GM12878 (cell line): ENCODE results near the gene MMP3. TPM values are rescaled to one million over a fixed set of nuclear protein-coding genes. Genes with fewer than 3 reads are reported as not detected.

Experiments used
- ATAC-seq: fragments of 200-7000 bp; cut with Tn5 transposase; 3 replicates; pipeline ENCODE4 v1.9.1; 2020; ENCODE audit warnings: mild to moderate bottlenecking, moderate library complexity
- BruUV-seq: library from RNA; stranded (reverse); fragments of 400-500 nt; replicated peaks from 2 replicates; lab custom pipeline; 2021; lab: Mats Ljungman, UMichigan
- CTCF ChIA-PET: fragments of 300-600 bp; sonication (Branson Sonifier 250); formaldehyde crosslinking; extraction: SDS; loops from one replicate; lab custom pipeline; 2021; ENCODE audit warnings: inconsistent platforms; lab: Yijun Ruan, JAX
- POLR2A ChIA-PET: fragments of 350-600 bp; formaldehyde crosslinking; extraction: SDS; loops from one replicate; lab custom pipeline; 2021; ENCODE audit warnings: inconsistent platforms; lab: Charles Lee
- RAD21 ChIA-PET: fragments of 300-600 bp; sonication (Branson Sonifier 250); formaldehyde crosslinking; loops from one replicate; lab custom pipeline; 2023; ENCODE audit warnings: antibody characterized with exemption; ENCODE audit not compliant: unreplicated experiment; lab: Charles Lee
- SMC1A ChIA-PET: fragments of 300-600 bp; sonication (Branson Sonifier 250); formaldehyde crosslinking; loops from one replicate; lab custom pipeline; 2023; ENCODE audit not compliant: unreplicated experiment, uncharacterized antibody; lab: Charles Lee
- DNase-seq: peaks from one replicate; pipeline ENCODE4 v3.0.0-alpha.2; 2011; ENCODE audit warnings: low read depth, low spot score
- FAIRE-seq: peaks from 3 replicates; lab custom pipeline; 2011; peaks lifted over from hg19 to GRCh38; lab: Jason Lieb, UNC
- H2AFZ ChIP-seq: 2 replicates; pipeline ENCODE4 v1.6.0; 2011; ENCODE audit warnings: low read depth, low read length, control low read depth; ENCODE audit not compliant: control insufficient read depth
- H3K27ac ChIP-seq: 2 replicates; pipeline ENCODE4 v1.5.1; 2011; ENCODE audit warnings: control low read depth; ENCODE audit not compliant: control insufficient read depth, insufficient read depth
- H3K27me3 ChIP-seq, 2 experiments: replicated peaks in 1 of 2; 2 replicates each; pipeline versions ENCODE4 v1.6.0 to v1.6.1; 2011; ENCODE audit warnings: low read length in 1 of 2; ENCODE audit not compliant: control insufficient read depth in 2 of 2, insufficient read depth in 2 of 2
- H3K36me3 ChIP-seq, 2 experiments: 2 replicates each; pipeline ENCODE4 v1.5.1; 2011; ENCODE audit warnings: low read length in 1 of 2; ENCODE audit not compliant: control insufficient read depth in 2 of 2, insufficient read depth in 2 of 2
- H3K4me1 ChIP-seq: 2 replicates; pipeline ENCODE4 v1.6.1; 2011; ENCODE audit warnings: mild to moderate bottlenecking, low read length, moderate library complexity, mixed read lengths; ENCODE audit not compliant: control insufficient read depth, insufficient read depth
- H3K4me2 ChIP-seq: 2 replicates; pipeline ENCODE4 v1.6.0; 2011; ENCODE audit warnings: control low read depth; ENCODE audit not compliant: control insufficient read depth, insufficient read depth
- H3K4me3 ChIP-seq: fragments of 200-600 bp; sonication (generic); 2 replicates; pipeline ENCODE4 v1.5.1; 2016
- H3K79me2 ChIP-seq: 2 replicates; pipeline ENCODE4 v1.6.0; 2011; ENCODE audit warnings: low read length; ENCODE audit not compliant: control insufficient read depth, insufficient read depth
- H3K9ac ChIP-seq: 2 replicates; pipeline ENCODE4 v1.8.0; 2011; ENCODE audit warnings: low read length, control low read depth, mixed read lengths; ENCODE audit not compliant: control insufficient read depth, insufficient read depth
- H3K9me3 ChIP-seq: replicated peaks from 3 replicates; pipeline ENCODE4 v1.5.1; 2011; ENCODE audit warnings: mild to moderate bottlenecking, low read length; ENCODE audit not compliant: control insufficient read depth, insufficient read depth
- H4K20me1 ChIP-seq: 2 replicates; pipeline ENCODE4 v1.6.0; 2011; ENCODE audit not compliant: control insufficient read depth, insufficient read depth
- BACH1 ChIP-seq: fragments of 450-650 bp; IDR thresholded peaks from 2 replicates; pipeline ENCODE4 v1.6.1; 2017; ENCODE audit warnings: mild to moderate bottlenecking, borderline replicate concordance
- BMI1 ChIP-seq: fragments of 450-650 bp; IDR thresholded peaks from 2 replicates; pipeline ENCODE4 v1.6.1; 2016; ENCODE audit warnings: mild to moderate bottlenecking, moderate library complexity, borderline replicate concordance
- CBX3 ChIP-seq: fragments of 200-600 bp; sonication (generic); IDR thresholded peaks from 2 replicates; pipeline ENCODE4 v1.6.1; 2016; ENCODE audit warnings: low read depth, borderline replicate concordance
- CREB1 ChIP-seq: IDR thresholded peaks from 2 replicates; pipeline ENCODE4 v1.6.1; 2012; ENCODE audit warnings: low read depth, mild to moderate bottlenecking, inconsistent platforms
- HCFC1 ChIP-seq: fragments of 150-350 bp; IDR thresholded peaks from 2 replicates; pipeline ENCODE4 v1.6.1; 2014; ENCODE audit warnings: low read length
- IKZF1 ChIP-seq: fragments of 450-650 bp; conservative IDR thresholded peaks from 2 replicates; pipeline ENCODE4 v1.6.1; 2017; ENCODE audit warnings: antibody characterized with exemption, mild to moderate bottlenecking
- IRF3 ChIP-seq: fragments of 450-650 bp; IDR thresholded peaks from 2 replicates; pipeline ENCODE4 v1.6.1; 2014; ENCODE audit warnings: mild to moderate bottlenecking
- JUNB ChIP-seq: IDR thresholded peaks from 2 replicates; pipeline ENCODE4 v1.6.1; 2016; ENCODE audit warnings: antibody characterized with exemption, mild to moderate bottlenecking
- JUND ChIP-seq: IDR thresholded peaks from 2 replicates; pipeline ENCODE4 v1.6.1; 2012; ENCODE audit warnings: low read depth, mild to moderate bottlenecking, low read length, improper control_type of control experiment, moderate library complexity
- NFIC ChIP-seq: IDR thresholded peaks from 2 replicates; pipeline ENCODE4 v1.6.1; 2012; ENCODE audit warnings: low read depth, mild to moderate bottlenecking, inconsistent platforms, low read length, moderate library complexity
- PAX8 ChIP-seq: fragments of 450-650 bp; IDR thresholded peaks from 2 replicates; pipeline ENCODE4 v1.6.1; 2017; ENCODE audit warnings: mild to moderate bottlenecking, moderate library complexity
- RELA ChIP-seq: fragments of 450-650 bp; IDR thresholded peaks from 2 replicates; pipeline ENCODE4 v1.8.0; 2014; ENCODE audit warnings: borderline replicate concordance; ENCODE audit not compliant: partially characterized antibody
- REST ChIP-seq: IDR thresholded peaks from 2 replicates; pipeline ENCODE4 v1.6.1; 2012; ENCODE audit warnings: mild to moderate bottlenecking, low read depth, low read length
- RFX5 ChIP-seq: IDR thresholded peaks from 2 replicates; pipeline ENCODE4 v1.6.1; 2011; ENCODE audit warnings: low read depth, low read length, improper control_type of control experiment
- SRF ChIP-seq, 2 experiments: IDR thresholded peaks; 2 replicates each; pipeline ENCODE4 v1.6.1; 2011; ENCODE audit warnings: low read depth in 2 of 2, low read length in 2 of 2, mild to moderate bottlenecking in 1 of 2, moderate library complexity in 1 of 2
- WGBS: methylation state at CpG from one replicate; pipeline ENCODE4 v1.1.6; 2016; ENCODE audit warnings: low lambda C conversion rate; ENCODE audit not compliant: insufficient replicate concordance, insufficient coverage; ENCODE audit errors: missing lambda C conversion rate; 5-methylcytosine and 5-hydroxymethylcytosine counted together
- in situ Hi-C: fragments of 300-500 bp; cut with MboI; formaldehyde crosslinking; loops from 9 replicates; pipeline ENCODE4 v1.14.3; 2018; ENCODE audit warnings: mixed read lengths
- intact Hi-C: fragments of 100-400 bp; cut with micrococcal nuclease; formaldehyde crosslinking; loops from one replicate; pipeline ENCODE4 v1.14.2; 2022; ENCODE audit not compliant: unreplicated experiment
- polyA plus RNA-seq, 11 experiments: library from polyadenylated mRNA; depleted of rRNA in 4 of 11; unstranded in 6 of 11; stranded (reverse) in 5 of 11; fragments of >200 nt; fragmentation: Nextera tagmentation in 4 of 11; fragmentation: Illumina TruSeq in 1 of 11; extraction: Ambion mirVana in 4 of 11; extraction: Trizol in 1 of 11; gene quantifications; 1 replicate in 1 of 11; 2 replicates in 10 of 11; pipeline versions ENCODE4 v1.2.1 to v1.2.3, GENCODE V29; 2011 to 2016; ENCODE audit warnings: inconsistent platforms in 2 of 11, missing spikeins in 2 of 11, low read depth in 1 of 11
- total RNA-seq, 4 experiments: library from RNA; depleted of rRNA in 3 of 4; stranded (reverse); fragments of >200 nt in 3 of 4; fragmentation: Illumina TruSeq in 1 of 4; extraction: Trizol in 1 of 4; gene quantifications; 2 replicates each; pipeline versions ENCODE4 v1.2.1 to v1.2.3, GENCODE V29; 2013 to 2021
- TF ChIP-seq, protein P1 (sequence below): IDR thresholded peaks from 2 replicates; pipeline ENCODE4 v1.6.1; 2012; ENCODE audit warnings: low read length, inconsistent platforms
- TF ChIP-seq, protein P2 (sequence below): fragments of 450-650 bp; IDR thresholded peaks from 2 replicates; pipeline ENCODE4 v1.6.1; 2017; ENCODE audit warnings: low read depth, mild to moderate bottlenecking, moderate library complexity

Gene MMP3
- total and polyA plus RNA-seq, 10 of the 15 experiments (the other 5 are each of a cell fraction or from before 2014, with no cell fraction given): 0.02 to 1.2 TPM; not detected in 8

- ATAC-seq: no peak; the same call in 2 of the 3 replicates
- no peak overlapping the region for H3K4me3 ChIP-seq
- ChIA-PET CTCF (interaction anchor here (0.7 kb wide), 1 partner anchor 58 kb away, joined by 4 read pairs; no protein-coding TSS in a partner anchor), RAD21 (interaction anchor here (1.0 to 1.1 kb wide), 2 partner anchors 31 to 37 kb away, joined by 3 to 5 read pairs; no protein-coding TSS in a partner anchor), SMC1A (interaction anchor here (0.7 to 1.1 kb wide), 4 partner anchors 8 to 270 kb away, joined by 3 to 7 read pairs (median 3); no protein-coding TSS in a partner anchor), POLR2A (interaction anchor here (0.8 kb wide), 1 partner anchor 37 kb away, joined by 4 read pairs; no protein-coding TSS in a partner anchor)
- H3K36me3 ChIP-seq: no peaks in the 10 kb centered on the region
- H3K9me3 ChIP-seq: no peaks in the 10 kb centered on the region
- intact Hi-C loops (no loop called here), in situ Hi-C loops (no loop called here)
- 22% methylated on average over 3 of the region's 3 CpGs for WGBS
- no peaks in the 10 kb centered on the region for H4K20me1 ChIP-seq
- no peak overlapping the region for H2AFZ ChIP-seq
- no peak overlapping the region for H3K4me2 ChIP-seq
- BruUV-seq: no TSS peak
- no peak for DNase-seq
- peaks cover 3% of the 10 kb centered on the region; the same call in 1 of the 2 replicates for H3K4me1 ChIP-seq
- no peaks in the 10 kb centered on the region for H3K79me2 ChIP-seq
- no peak for FAIRE-seq
- H3K27ac ChIP-seq: peak overlapping the region; percentile 64
- no peaks in the 10 kb centered on the region for H3K27me3 ChIP-seq
- no peak overlapping the region for H3K9ac ChIP-seq
- TF ChIP-seq CREB1 (no peak), BACH1 (no peak), REST (no peak), IKZF1 (no peak), RELA (no peak), HCFC1 (no peak), SRF (IDR thresholded peaks at IDR 0.05; ENCODE audit: low read depth in 2 of 2, low read length in 2 of 2) (no peak), JUNB (no peak), BMI1 (no peak), JUND (no peak), NFIC (no peak), CBX3 (no peak), PAX8 (no peak), RFX5 (no peak), IRF3 (no peak)
- TF ChIP-seq, protein P1, sequence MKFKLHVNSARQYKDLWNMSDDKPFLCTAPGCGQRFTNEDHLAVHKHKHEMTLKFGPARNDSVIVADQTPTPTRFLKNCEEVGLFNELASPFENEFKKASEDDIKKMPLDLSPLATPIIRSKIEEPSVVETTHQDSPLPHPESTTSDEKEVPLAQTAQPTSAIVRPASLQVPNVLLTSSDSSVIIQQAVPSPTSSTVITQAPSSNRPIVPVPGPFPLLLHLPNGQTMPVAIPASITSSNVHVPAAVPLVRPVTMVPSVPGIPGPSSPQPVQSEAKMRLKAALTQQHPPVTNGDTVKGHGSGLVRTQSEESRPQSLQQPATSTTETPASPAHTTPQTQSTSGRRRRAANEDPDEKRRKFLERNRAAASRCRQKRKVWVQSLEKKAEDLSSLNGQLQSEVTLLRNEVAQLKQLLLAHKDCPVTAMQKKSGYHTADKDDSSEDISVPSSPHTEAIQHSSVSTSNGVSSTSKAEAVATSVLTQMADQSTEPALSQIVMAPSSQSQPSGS: no peak
- TF ChIP-seq, protein P2, sequence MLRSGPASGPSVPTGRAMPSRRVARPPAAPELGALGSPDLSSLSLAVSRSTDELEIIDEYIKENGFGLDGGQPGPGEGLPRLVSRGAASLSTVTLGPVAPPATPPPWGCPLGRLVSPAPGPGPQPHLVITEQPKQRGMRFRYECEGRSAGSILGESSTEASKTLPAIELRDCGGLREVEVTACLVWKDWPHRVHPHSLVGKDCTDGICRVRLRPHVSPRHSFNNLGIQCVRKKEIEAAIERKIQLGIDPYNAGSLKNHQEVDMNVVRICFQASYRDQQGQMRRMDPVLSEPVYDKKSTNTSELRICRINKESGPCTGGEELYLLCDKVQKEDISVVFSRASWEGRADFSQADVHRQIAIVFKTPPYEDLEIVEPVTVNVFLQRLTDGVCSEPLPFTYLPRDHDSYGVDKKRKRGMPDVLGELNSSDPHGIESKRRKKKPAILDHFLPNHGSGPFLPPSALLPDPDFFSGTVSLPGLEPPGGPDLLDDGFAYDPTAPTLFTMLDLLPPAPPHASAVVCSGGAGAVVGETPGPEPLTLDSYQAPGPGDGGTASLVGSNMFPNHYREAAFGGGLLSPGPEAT: no peak
Observed at GRCh38 chr11:102883141-102883540, 39.7 kb upstream of the MMP3 start.
